SK-MEL-5 (cell line): ENCODE results near the gene QRICH2. TPM values are rescaled to one million over a fixed set of nuclear protein-coding genes. Genes with fewer than 3 reads are reported as not detected.
"Not testable (repeated sequence)": the region's sequence is repeated elsewhere in the genome, so short reads cannot be mapped to it uniquely, and the experiment has no call there.

Experiments used
- DNase-seq: peaks from one replicate; pipeline ENCODE4 v3.0.0-alpha.2; 2016; ENCODE audit warnings: low read depth, low spot score
- in situ Hi-C: cut with HindIII; loops from 2 replicates; pipeline ENCODE4 v1.10.0; 2016; ENCODE audit warnings: low sequenced_read_pairs, high pct_unique_total_duplicates, low pct_unique_long_range_greater_than_20kb
- total RNA-seq: library from RNA; depleted of rRNA; stranded (reverse); fragments of >200 nt; shearing (Covaris generic); gene quantifications from 2 replicates; pipeline ENCODE4 v1.2.3, GENCODE V29; 2014

QRICH2 gene
- total RNA-seq, 1 experiment from 2014 or later = 2.7 TPM

DNA sequence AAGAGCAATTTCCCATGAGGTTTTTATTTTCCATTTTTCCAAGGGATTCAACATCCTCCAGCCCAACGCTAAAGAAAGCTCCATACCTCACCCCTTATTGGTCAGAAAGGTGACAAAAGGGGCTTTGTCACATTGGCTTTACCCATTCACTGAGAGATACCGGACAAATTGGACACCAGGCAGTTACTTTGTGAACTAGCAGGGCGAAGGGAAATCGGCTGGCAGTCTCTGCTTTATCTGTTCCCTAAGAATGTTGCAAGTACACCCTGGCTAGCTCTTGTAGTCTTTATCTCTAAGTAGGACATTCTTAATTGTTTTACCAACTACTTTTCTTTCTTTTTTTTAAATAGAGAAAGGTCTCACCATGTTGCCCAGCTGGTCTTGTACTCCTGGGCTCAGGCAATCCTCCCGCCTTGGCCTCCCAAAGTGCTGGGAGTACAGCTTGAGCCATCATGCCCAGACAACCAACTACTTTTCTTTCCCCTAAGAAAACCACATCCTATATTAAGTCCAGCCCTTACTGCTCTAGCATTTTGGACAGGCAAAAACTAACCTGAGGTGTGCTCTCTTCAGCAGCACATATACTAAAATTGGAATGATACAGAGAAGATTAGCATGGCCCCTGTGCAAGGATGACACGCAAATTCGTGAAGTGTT lies 28.8 kb upstream of the QRICH2 start:
- DNase-seq = no peak
- in situ Hi-C loops = loop anchor here (25.0 kb wide), 1 partner anchor 100 kb away; no protein-coding TSS in a partner anchor

- no peak for DNase-seq
- in situ Hi-C loops = loop anchor here (25.0 kb wide), 1 partner anchor 101 kb away; no protein-coding TSS in a partner anchor
Observed at GRCh38 chr17:76335716-76336381, 27.8 kb upstream of the QRICH2 start.

DNA sequence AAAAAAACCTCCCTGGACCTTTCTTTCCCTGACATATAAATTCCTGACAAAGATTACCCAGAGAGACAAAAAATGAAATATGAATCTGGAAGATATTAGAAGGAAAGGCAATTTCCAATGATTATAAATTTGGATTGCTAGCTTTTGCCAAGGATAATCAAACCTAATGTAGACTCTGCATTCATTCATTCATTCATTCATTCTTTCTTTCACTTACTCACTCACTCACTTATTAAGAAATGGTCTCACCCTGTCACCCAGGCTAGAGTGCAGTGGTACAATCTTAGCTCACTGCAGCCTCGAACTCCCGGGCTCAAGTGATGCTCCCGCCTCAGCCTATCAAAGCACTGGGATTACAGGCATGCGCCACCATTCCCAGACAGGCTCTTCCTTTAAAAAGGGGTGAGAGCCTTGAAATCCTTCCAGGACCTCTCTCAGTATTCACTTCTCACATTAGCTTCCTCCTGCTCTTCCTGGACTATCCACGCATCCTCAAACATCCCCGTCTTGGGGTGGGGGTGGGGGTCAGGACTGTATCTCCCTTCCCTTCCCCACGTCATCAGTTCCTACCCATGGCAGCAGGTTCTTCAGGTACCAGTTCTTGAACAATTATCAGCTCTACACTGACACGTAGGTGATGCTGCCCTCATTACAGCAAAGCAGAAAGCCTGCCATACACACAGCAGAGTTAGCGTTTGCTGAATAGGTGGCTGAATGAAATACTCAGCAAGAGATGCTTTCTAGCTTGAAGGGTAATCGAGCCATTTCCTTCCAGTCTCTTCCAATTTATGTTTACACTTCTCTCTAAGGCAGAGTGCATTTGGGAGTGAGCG lies 25.8 kb upstream of the QRICH2 start:
- in situ Hi-C loops = loop anchor here (25.0 kb wide), 1 partner anchor 103 kb away; no protein-coding TSS in a partner anchor
- DNase-seq = no peak

- DNase-seq = no peak
- in situ Hi-C loops = loop anchor here (25.0 kb wide), 1 partner anchor 106 kb away; no protein-coding TSS in a partner anchor
Observed at GRCh38 chr17:76331083-76331482, 23.0 kb upstream of the QRICH2 start.

DNA sequence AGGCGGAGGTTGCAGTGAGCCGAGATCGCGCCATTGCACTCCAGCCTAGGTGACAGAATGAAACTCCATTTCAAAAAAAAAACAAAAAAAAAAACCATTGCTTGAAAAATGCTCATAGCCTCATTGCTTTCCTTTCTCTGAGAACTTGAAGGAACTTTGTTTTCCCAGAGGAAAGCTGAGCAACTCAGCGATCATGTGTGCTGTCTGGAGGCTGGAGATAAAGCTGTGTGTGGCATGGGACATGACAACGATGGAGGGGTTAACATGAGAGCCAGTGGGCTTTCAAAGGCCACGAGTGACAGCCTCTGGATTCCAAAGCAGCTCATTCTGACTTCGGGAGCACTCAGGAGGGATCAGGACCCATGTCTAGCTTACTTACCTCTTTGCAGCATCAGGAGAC lies 21.6 kb upstream of the QRICH2 start:
- DNase-seq = no peak
- in situ Hi-C loops = loop anchor here (25.0 kb wide), 1 partner anchor 108 kb away; no protein-coding TSS in a partner anchor

DNA sequence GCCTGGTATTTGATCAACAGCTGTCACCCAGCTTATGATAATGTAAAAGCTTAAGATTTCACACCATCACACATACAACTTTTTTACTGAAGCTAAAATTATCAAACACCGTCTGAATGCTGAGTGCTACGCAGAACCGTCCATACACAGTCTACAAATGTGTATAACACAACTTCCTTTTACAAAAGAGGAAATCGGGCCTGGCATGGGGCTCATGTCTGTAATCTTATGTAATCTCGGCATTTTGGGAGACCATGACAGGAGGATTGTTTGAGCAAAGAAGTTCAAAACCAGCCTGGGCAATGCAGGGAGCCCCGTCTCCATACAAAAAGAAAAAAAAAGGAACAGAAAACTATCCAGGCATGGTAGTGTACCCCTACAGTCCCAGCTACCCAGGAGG lies 19.6 kb upstream of the QRICH2 start:
- in situ Hi-C loops = loop anchor here (25.0 kb wide), 1 partner anchor 110 kb away; no protein-coding TSS in a partner anchor

DNA sequence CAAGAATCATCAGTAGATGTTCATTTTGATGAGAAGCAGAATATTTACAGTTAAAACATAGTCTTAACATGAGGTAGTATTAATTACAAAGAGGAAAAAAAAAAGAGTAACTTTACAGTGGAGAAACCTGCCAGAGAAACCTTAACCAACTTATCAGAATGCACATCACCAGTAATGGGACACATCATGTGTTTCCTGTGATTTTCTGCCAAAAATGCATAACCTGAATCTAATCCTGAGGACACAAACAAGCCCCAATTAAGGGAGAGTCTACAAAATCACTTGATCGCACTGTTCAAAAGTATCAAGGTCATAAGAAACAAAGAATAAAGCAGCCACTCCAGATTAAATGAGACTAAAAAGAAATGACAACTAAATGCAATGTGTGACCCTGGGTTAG lies 18.2 kb upstream of the QRICH2 start:
- DNase-seq = no peak
- in situ Hi-C loops = loop anchor here (25.0 kb wide), 1 partner anchor 111 kb away; no protein-coding TSS in a partner anchor

More for the DNA sequence above, 19.6 kb upstream of the QRICH2 start:
- DNase-seq = no peak

- in situ Hi-C loops = no loop called here
- DNase-seq = no peak
Observed at GRCh38 chr17:76318586-76318985, 10.5 kb upstream of the QRICH2 start.

DNA sequence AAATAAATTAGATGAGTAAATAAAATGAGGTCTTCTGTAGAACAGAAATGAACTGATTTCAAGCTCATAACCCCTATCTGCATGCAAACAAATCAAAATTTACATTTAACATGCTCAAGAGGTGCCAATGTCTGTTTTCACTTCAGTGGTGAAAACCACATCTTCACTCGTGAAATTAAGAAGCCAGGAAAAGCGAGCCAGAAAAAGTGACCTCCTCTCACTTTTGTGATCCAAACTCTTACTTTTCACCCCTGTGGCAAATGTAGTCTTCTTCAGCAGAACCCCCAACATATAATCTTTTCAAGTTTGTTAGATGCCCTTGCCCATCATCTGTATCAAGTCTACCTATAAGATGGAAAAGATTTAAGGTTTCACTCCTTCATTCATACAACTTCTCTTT lies 9.5 kb upstream of the QRICH2 start:
- in situ Hi-C loops = no loop called here
- DNase-seq = no peak

GRCh38 chr17:76314392-76315227 lies 6.5 kb upstream of the QRICH2 start:
- in situ Hi-C loops = no loop called here

GRCh38 chr17:76312735-76313134 lies 4.7 kb upstream of the QRICH2 start:
- in situ Hi-C loops = no loop called here
- no peak for DNase-seq

More at GRCh38 chr17:76314392-76315227, 6.5 kb upstream of the QRICH2 start:
- DNase-seq = no peak

DNA sequence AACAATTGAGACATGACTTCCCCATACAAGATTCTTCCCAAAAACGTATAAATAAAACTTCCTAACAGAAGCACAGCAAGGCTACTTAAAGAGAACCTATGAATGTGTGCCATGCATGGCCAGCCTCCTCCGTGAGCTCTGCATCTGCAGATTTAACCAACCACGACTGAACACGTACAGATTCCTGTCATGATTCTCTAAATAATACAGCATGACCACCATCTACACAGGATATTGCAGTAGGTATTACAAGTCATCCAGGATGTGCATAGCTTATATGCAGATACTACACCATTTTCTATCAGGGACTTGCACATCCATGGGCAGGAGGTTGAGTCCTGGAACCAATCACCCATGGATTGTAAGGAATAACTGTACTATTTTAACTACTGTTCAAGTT lies 1.4 kb upstream of the QRICH2 start:
- in situ Hi-C loops = no loop called here

DNA sequence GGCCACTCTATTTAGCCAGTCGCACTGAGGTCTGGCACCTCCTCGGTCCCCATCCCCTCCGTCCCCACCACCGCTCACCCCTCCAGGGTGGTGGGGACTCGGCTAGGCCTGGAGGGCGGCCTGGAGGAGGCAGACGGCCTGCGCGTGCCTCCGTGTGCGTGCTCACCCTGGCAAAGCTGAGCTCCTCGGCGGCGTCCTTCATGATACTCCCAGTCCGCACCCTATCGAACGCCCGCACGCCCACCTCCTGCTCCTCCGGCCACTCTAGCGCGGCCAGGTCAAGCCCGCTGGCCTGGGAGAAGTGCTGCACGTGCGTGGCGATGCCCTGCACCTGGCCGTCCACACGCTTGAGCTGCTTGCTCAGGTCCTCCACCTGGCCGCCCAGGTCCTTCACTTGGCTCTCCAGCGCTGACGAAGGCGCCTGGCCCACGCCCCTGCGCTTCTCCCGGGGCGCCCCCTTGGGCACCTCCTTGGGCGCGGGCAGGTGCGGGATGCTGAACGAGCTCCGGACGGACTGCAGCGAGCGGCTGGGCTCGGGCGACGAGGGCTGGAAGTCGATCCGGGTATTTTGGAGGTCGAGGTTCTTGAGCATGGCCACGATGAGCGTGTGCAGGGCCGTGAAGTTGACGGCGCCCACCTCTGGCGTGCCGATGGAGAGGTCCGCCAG lies 644 bp downstream of the QRICH2 start:
- DNase-seq = no peak
- in situ Hi-C loops = no loop called here

More for the DNA sequence above, 1.4 kb upstream of the QRICH2 start:
- no peak for DNase-seq

- in situ Hi-C loops = not testable (repeated sequence)
Observed at GRCh38 chr17:76305135-76305454, 3.0 kb downstream of the QRICH2 start.

DNA sequence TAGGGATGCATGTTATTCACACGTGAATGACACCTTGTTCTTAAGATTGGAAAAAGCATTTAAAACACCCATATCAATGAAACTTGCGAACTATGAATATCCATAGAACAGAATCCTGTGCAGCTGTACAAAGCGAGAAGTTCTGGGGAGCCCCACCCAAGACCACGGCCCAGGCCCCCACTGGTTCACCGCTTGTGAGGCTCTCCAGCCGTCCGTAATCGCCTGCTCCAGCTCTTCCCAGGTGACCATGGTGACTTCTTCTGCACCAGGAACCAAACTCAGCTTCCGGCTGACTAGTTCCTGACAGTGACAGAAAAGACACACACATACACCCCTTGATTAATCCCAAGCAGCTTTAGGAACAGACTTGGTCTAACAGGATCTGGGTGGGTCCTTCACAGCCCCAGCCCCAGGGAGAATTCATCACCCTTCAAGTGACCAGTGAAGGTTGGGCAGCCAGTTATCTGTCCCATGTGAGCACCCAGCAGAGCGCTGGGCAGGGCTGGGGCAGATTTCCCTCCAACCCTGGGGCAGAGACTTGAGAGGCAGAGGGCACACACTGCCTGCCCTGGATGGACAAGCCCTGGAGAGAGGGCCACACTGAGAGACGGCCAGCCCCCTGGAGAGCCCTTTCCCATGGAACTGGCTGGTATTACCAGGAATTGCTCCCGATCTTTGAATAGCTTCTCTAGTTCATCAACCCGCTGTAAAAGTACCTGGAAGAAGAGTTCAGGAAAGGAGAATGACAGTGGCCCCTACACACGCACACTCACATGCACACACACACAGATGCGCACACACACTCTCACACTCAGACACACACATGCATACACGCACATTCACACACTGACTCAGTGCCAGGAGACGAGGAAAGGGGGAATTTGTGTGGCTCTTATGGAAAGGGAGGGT lies 3.6 kb downstream of the QRICH2 start:
- DNase-seq = no peak
- in situ Hi-C loops = no loop called here

More at GRCh38 chr17:76305135-76305454, 3.0 kb downstream of the QRICH2 start:
- not testable (repeated sequence) for DNase-seq

DNA sequence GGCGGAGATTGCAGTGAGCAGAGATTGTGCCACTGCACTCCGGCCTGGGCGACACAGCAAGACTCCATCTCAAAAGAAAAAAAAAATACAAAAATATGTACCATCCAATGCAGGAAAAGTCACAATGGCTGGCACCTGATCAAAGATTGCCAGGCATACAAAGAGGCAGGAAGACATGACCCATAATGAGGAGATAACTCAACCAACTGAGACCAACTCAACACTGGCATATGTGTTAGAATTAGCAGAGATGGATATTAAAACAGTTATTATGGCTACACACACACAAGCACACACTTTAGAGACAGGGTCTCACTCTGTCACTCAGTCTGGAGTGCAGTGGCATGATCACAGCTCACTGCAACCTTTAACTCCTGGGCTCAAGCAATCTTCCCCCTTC lies 10.6 kb downstream of the QRICH2 start:
- in situ Hi-C loops = no loop called here
- DNase-seq = no peak
